Colonic mucosa (tissue), 4 donors: ENCODE data around the gene MED12L. TPM values are rescaled to one million over a fixed set of nuclear protein-coding genes. Genes with fewer than 3 reads are reported as not detected.

ENCODE experiments used
- DNase-seq: peaks from one replicate; pipeline ENCODE4 v3.0.0-alpha.2; 2020
- H3K27ac ChIP-seq: fragments of 200-600 bp; one replicate; pipeline ENCODE4 v1.8.0; 2021
- H3K27me3 ChIP-seq: fragments of 200-600 bp; one replicate; pipeline ENCODE4 v1.8.0; 2021
- H3K36me3 ChIP-seq: fragments of 200-600 bp; one replicate; pipeline ENCODE4 v1.8.0; 2021
- H3K4me1 ChIP-seq: fragments of 200-600 bp; one replicate; pipeline ENCODE4 v1.8.0; 2021; ENCODE audit warnings: mild to moderate bottlenecking
- H3K4me3 ChIP-seq: fragments of 200-600 bp; one replicate; pipeline ENCODE4 v1.8.0; 2021
- H3K9ac ChIP-seq, 2 donors: one replicate each; pipeline ENCODE4 v1.7.0; 2013; ENCODE audit warnings: control low read depth in 2 of 2, low read depth in 2 of 2, low read length in 2 of 2
- H3K9me3 ChIP-seq: fragments of 200-600 bp; one replicate; pipeline ENCODE4 v1.8.0; 2021
- CTCF ChIP-seq: fragments of 200-600 bp; IDR thresholded peaks from one replicate; pipeline ENCODE4 v1.8.0; 2022; ENCODE audit warnings: antibody characterized with exemption, mild to moderate bottlenecking
- intact Hi-C: fragments of 100-400 bp; cut with DNase I; formaldehyde crosslinking; loops from one replicate; pipeline ENCODE4 v1.14.1; 2022
- total RNA-seq, 2 donors: library from RNA; stranded (reverse); fragmentation: NEBNext Ultra II Directional in 1 of 2; extraction: Animal tissue kit (Norgen Biotek cat#: 25700) in 1 of 2; gene quantifications; one replicate each; pipeline ENCODE4 v1.2.1, GENCODE V29; 2021
- donor health status: healthy.
- donor health status: DM: no; HTN: no; CAD: no.
- donor health status: DM: no; HTN: no; CAD: no.

MED12L gene
- total RNA-seq, 2 donors from 2014 or later: 0.32 to 1.3 TPM

GRCh38 chr3:151439652-151440125 lies 354.2 kb downstream of the MED12L start:
- peak; percentile 40 for DNase-seq
- intact Hi-C loops: loop anchor here (2.0 to 5.0 kb wide), 2 partner anchors 399 to 478 kb away; no protein-coding TSS in a partner anchor

GRCh38 chr3:151440940-151441339 lies 355.5 kb downstream of the MED12L start:
- H3K36me3 ChIP-seq: no peaks in the 10 kb centered on the region
- no peak overlapping the region for H3K4me3 ChIP-seq
- no peaks in the 10 kb centered on the region for H3K4me1 ChIP-seq
- H3K9me3 ChIP-seq: no peaks in the 10 kb centered on the region
- intact Hi-C loops: loop anchor here (5.0 kb wide), 1 partner anchor 476 kb away; no protein-coding TSS in a partner anchor
- no peak overlapping the region for H3K9ac ChIP-seq
- H3K27ac ChIP-seq: no peak overlapping the region
- no peak for TF ChIP-seq CTCF
- no peaks in the 10 kb centered on the region for H3K27me3 ChIP-seq
- DNase-seq: no peak

More at GRCh38 chr3:151439652-151440125, 354.2 kb downstream of the MED12L start:
- Histone ChIP-seq H3K27ac (no peak overlapping the region), H3K27me3 (no peaks in the 10 kb centered on the region), H3K9ac (no peak overlapping the region), H3K36me3 (no peaks in the 10 kb centered on the region), H3K9me3 (no peaks in the 10 kb centered on the region), H3K4me3 (no peak overlapping the region), H3K4me1 (no peaks in the 10 kb centered on the region)
- peak; percentile 88 for TF ChIP-seq CTCF

- Histone ChIP-seq H3K36me3 (no peaks in the 10 kb centered on the region), H3K9ac (no peak overlapping the region), H3K4me1 (no peaks in the 10 kb centered on the region), H3K27ac (no peak overlapping the region), H3K4me3 (no peak overlapping the region), H3K9me3 (no peaks in the 10 kb centered on the region), H3K27me3 (no peaks in the 10 kb centered on the region)
- DNase-seq: no peak
- intact Hi-C loops: loop anchor here (5.0 kb wide), 1 partner anchor 474 kb away; no protein-coding TSS in a partner anchor
- TF ChIP-seq CTCF: no peak
Observed at GRCh38 chr3:151443583-151443982, 358.1 kb downstream of the MED12L start.

- no peak for TF ChIP-seq CTCF
- H3K9me3 ChIP-seq: no peaks in the 10 kb centered on the region
- H3K4me1 ChIP-seq: no peaks in the 10 kb centered on the region
- intact Hi-C loops: no loop called here
- H3K36me3 ChIP-seq: no peaks in the 10 kb centered on the region
- H3K27me3 ChIP-seq: no peaks in the 10 kb centered on the region
- no peak overlapping the region for H3K4me3 ChIP-seq
- no peak overlapping the region for H3K9ac ChIP-seq
- no peak overlapping the region for H3K27ac ChIP-seq
- no peak for DNase-seq
Observed at GRCh38 chr3:151445273-151446001, 360.0 kb downstream of the MED12L start.

GRCh38 chr3:151446002-151446340 lies 360.5 kb downstream of the MED12L start:
- no peak for DNase-seq
- Histone ChIP-seq H3K9me3 (no peaks in the 10 kb centered on the region), H3K36me3 (no peaks in the 10 kb centered on the region), H3K27me3 (no peaks in the 10 kb centered on the region), H3K9ac (no peak overlapping the region), H3K27ac (no peak overlapping the region), H3K4me1 (no peaks in the 10 kb centered on the region), H3K4me3 (no peak overlapping the region)
- no peak for TF ChIP-seq CTCF
- intact Hi-C loops: no loop called here
